22Rv1 (cell line): Measurements from ENCODE around the gene ING3.

ENCODE experiments used
- H3K27ac ChIP-seq: fragments of 450-650 bp; 2 replicates; pipeline ENCODE4 v1.5.1; 2017
- CTCF ChIP-seq: fragments of 450-650 bp; IDR thresholded peaks from 2 replicates; pipeline ENCODE4 v1.5.1; 2017; ENCODE audit warnings: mild to moderate bottlenecking
- ZFX ChIP-seq: fragments of 450-650 bp; IDR thresholded peaks from 2 replicates; pipeline ENCODE4 v1.6.1; 2017; ENCODE audit warnings: antibody characterized with exemption, borderline replicate concordance

The ING3 gene

GRCh38 chr7:120989257-120990220 is 39.0 kb downstream of the ING3 start:
- TF ChIP-seq CTCF, result no peak
- no peak for TF ChIP-seq ZFX
- no peak overlapping the region for H3K27ac ChIP-seq

GRCh38 chr7:120990468-120991118 is 40.0 kb downstream of the ING3 start:
- TF ChIP-seq CTCF (no peak), ZFX (no peak)
- no peak overlapping the region for H3K27ac ChIP-seq

GRCh38 chr7:120991161-120991560 is 40.6 kb downstream of the ING3 start:
- TF ChIP-seq ZFX (no peak), CTCF (no peak)
- H3K27ac ChIP-seq, result no peak overlapping the region

GRCh38 chr7:120991581-120991980 is 41.0 kb downstream of the ING3 start:
- H3K27ac ChIP-seq, result no peak overlapping the region
- no peak for TF ChIP-seq ZFX
- no peak for TF ChIP-seq CTCF

- no peak overlapping the region for H3K27ac ChIP-seq
- TF ChIP-seq ZFX (no peak), CTCF (no peak)
These were observed 41.8 kb downstream of the ING3 start for GRCh38 chr7:120992272-120992964.

GRCh38 chr7:120992965-120993494 is 42.5 kb downstream of the ING3 start:
- TF ChIP-seq CTCF, result no peak
- no peak for TF ChIP-seq ZFX
- no peak overlapping the region for H3K27ac ChIP-seq
